ENCODE measurements around the gene INA. TPM values are rescaled to one million over a fixed set of nuclear protein-coding genes. Genes with fewer than 3 reads are reported as not detected.

INA gene
- total and polyA plus RNA-seq, 4 donors, result 0.04 to 0.31 (median 0.11) TPM

GRCh38 chr10:103246324-103246723 is 30.6 kb upstream of the INA start:
- Histone ChIP-seq H3K4me3 (no peak overlapping the region), H3K36me3 (ENCODE audit: control insufficient read depth in 4 of 4, insufficient read depth in 4 of 4, low read length in 4 of 4) (no peaks in the 10 kb centered on the region), H3K27me3 (ENCODE audit: control insufficient read depth in 3 of 3, insufficient read depth in 3 of 3, low read length in 2 of 3) (no peaks in the 10 kb centered on the region), H3K27ac (ENCODE audit: low read depth in 1 of 2, low read length in 1 of 2) (no peak overlapping the region), H3K4me1 (ENCODE audit: control insufficient read depth in 5 of 5, insufficient read depth in 5 of 5, low read length in 5 of 5) (no peaks in the 10 kb centered on the region), H3K9me3 (ENCODE audit: control insufficient read depth in 4 of 4, insufficient read depth in 3 of 4, low read length in 3 of 4) (no peaks in the 10 kb centered on the region), H3K9ac (ENCODE audit: insufficient read depth in 1 of 2, low read length in 2 of 2) (no peak overlapping the region)
- WGBS, 2 donors, result 80 to 95% methylated on average over 4 of the region's 4 CpGs
- no peak for TF ChIP-seq CTCF (IDR thresholded peaks at IDR 0.05; ENCODE audit: control extremely low read depth, extremely low read depth)
- DNase-seq (no peak), ATAC-seq (ENCODE audit: insufficient read depth, low FRiP score) (no peak)

- ATAC-seq (ENCODE audit: insufficient read depth, low FRiP score) (no peak), DNase-seq (no peak)
- H3K4me3 ChIP-seq, result no peak overlapping the region
- H3K27me3 ChIP-seq (ENCODE audit: control insufficient read depth in 3 of 3, insufficient read depth in 3 of 3, low read length in 2 of 3), result no peaks in the 10 kb centered on the region
- no peak overlapping the region for H3K9ac ChIP-seq (ENCODE audit: insufficient read depth in 1 of 2, low read length in 2 of 2)
- H3K36me3 ChIP-seq (ENCODE audit: control insufficient read depth in 4 of 4, insufficient read depth in 4 of 4, low read length in 4 of 4), result no peaks in the 10 kb centered on the region
- no peak overlapping the region for H3K27ac ChIP-seq (ENCODE audit: low read depth in 1 of 2, low read length in 1 of 2)
- no peak for TF ChIP-seq CTCF (IDR thresholded peaks at IDR 0.05; ENCODE audit: control extremely low read depth, extremely low read depth)
- no peaks in the 10 kb centered on the region for H3K9me3 ChIP-seq (ENCODE audit: control insufficient read depth in 4 of 4, insufficient read depth in 3 of 4, low read length in 3 of 4)
- H3K4me1 ChIP-seq (ENCODE audit: control insufficient read depth in 5 of 5, insufficient read depth in 5 of 5, low read length in 5 of 5), result no peaks in the 10 kb centered on the region
- WGBS, 2 donors, result 63 to 64% methylated on average over 3 of the region's 3 CpGs
These were observed 22.8 kb upstream of the INA start for GRCh38 chr10:103254113-103254512.

GRCh38 chr10:103254538-103255325 is 22.2 kb upstream of the INA start:
- no peak for DNase-seq
- H3K27ac ChIP-seq (ENCODE audit: low read depth in 1 of 2, low read length in 1 of 2), result no peak overlapping the region
- 75 to 88% methylated on average over 4 of the region's 4 CpGs for WGBS, 2 donors
- no peak for ATAC-seq (ENCODE audit: insufficient read depth, low FRiP score)
- no peaks in the 10 kb centered on the region for H3K27me3 ChIP-seq (ENCODE audit: control insufficient read depth in 3 of 3, insufficient read depth in 3 of 3, low read length in 2 of 3)
- H3K9ac ChIP-seq (ENCODE audit: insufficient read depth in 1 of 2, low read length in 2 of 2), result no peak overlapping the region
- H3K4me3 ChIP-seq, result no peak overlapping the region
- TF ChIP-seq CTCF (IDR thresholded peaks at IDR 0.05; ENCODE audit: control extremely low read depth, extremely low read depth), result no peak
- no peaks in the 10 kb centered on the region for H3K4me1 ChIP-seq (ENCODE audit: control insufficient read depth in 5 of 5, insufficient read depth in 5 of 5, low read length in 5 of 5)
- no peaks in the 10 kb centered on the region for H3K36me3 ChIP-seq (ENCODE audit: control insufficient read depth in 4 of 4, insufficient read depth in 4 of 4, low read length in 4 of 4)
- H3K9me3 ChIP-seq (ENCODE audit: control insufficient read depth in 4 of 4, insufficient read depth in 3 of 4, low read length in 3 of 4), result no peaks in the 10 kb centered on the region

- DNase-seq (no peak), ATAC-seq (ENCODE audit: insufficient read depth, low FRiP score) (no peak)
- Histone ChIP-seq H3K9me3 (ENCODE audit: control insufficient read depth in 4 of 4, insufficient read depth in 3 of 4, low read length in 3 of 4) (no peaks in the 10 kb centered on the region), H3K4me3 (no peak overlapping the region), H3K27ac (ENCODE audit: low read depth in 1 of 2, low read length in 1 of 2) (no peak overlapping the region), H3K9ac (ENCODE audit: insufficient read depth in 1 of 2, low read length in 2 of 2) (no peak overlapping the region), H3K27me3 (ENCODE audit: control insufficient read depth in 3 of 3, insufficient read depth in 3 of 3, low read length in 2 of 3) (no peaks in the 10 kb centered on the region), H3K36me3 (ENCODE audit: control insufficient read depth in 4 of 4, insufficient read depth in 4 of 4, low read length in 4 of 4) (no peaks in the 10 kb centered on the region), H3K4me1 (ENCODE audit: control insufficient read depth in 5 of 5, insufficient read depth in 5 of 5, low read length in 5 of 5) (no peaks in the 10 kb centered on the region)
- TF ChIP-seq CTCF (IDR thresholded peaks at IDR 0.05; ENCODE audit: control extremely low read depth, extremely low read depth), result no peak
- WGBS, 2 donors, result 95 to 98% methylated on average over 1 of the region's 1 CpG
These were observed 20.3 kb upstream of the INA start for GRCh38 chr10:103256613-103257012.

All from lung (tissue), 12 donors.